Activated gamma-delta T cell treated with anti-CD3 and anti-CD28 coated beads, Interleukin-2, amount 50 U/mL, for 16 hours (primary cell): ENCODE results near the gene PTPRN2.
"Not testable (repeated sequence)": the region's sequence is repeated elsewhere in the genome, so short reads cannot be mapped to it uniquely, and the experiment has no call there.

Source experiments
- DNase-seq: peaks from one replicate; pipeline ENCODE4 v3.0.0-alpha.2; 2020; ENCODE audit warnings: low read depth

PTPRN2 gene

GRCh38 chr7:158516524-158516923 lies 71.1 kb downstream of the PTPRN2 start:
- DNase-seq, result no peak

- DNase-seq, result no peak
Measured at GRCh38 chr7:158512869-158513268, 74.8 kb downstream of the PTPRN2 start.

GRCh38 chr7:158512042-158512441 lies 75.6 kb downstream of the PTPRN2 start:
- DNase-seq, result no peak

GRCh38 chr7:158508802-158509385 lies 78.7 kb downstream of the PTPRN2 start:
- DNase-seq, result no peak

GRCh38 chr7:158508321-158508720 lies 79.3 kb downstream of the PTPRN2 start:
- DNase-seq, result not testable (repeated sequence)

- DNase-seq, result no peak
Measured at GRCh38 chr7:158507917-158508316, 79.7 kb downstream of the PTPRN2 start.

- DNase-seq, result not testable (repeated sequence)
Measured at GRCh38 chr7:158507175-158507574, 80.4 kb downstream of the PTPRN2 start.

GRCh38 chr7:158506626-158507025 lies 81.0 kb downstream of the PTPRN2 start:
- no peak for DNase-seq

- DNase-seq, result no peak
Measured at GRCh38 chr7:158505683-158506082, 81.9 kb downstream of the PTPRN2 start.

- no peak for DNase-seq
Measured at GRCh38 chr7:158502068-158502750, 85.4 kb downstream of the PTPRN2 start.

- no peak for DNase-seq
Measured at GRCh38 chr7:158501393-158502067, 86.1 kb downstream of the PTPRN2 start.

- no peak for DNase-seq
Measured at GRCh38 chr7:158500651-158501052, 87.0 kb downstream of the PTPRN2 start.

- DNase-seq, result no peak
Measured at GRCh38 chr7:158499082-158499455, 88.6 kb downstream of the PTPRN2 start.

GRCh38 chr7:158498443-158499081 lies 89.1 kb downstream of the PTPRN2 start:
- no peak for DNase-seq

- DNase-seq, result no peak
Measured at GRCh38 chr7:158497627-158498026, 90.0 kb downstream of the PTPRN2 start.

- no peak for DNase-seq
Measured at GRCh38 chr7:158495786-158496185, 91.8 kb downstream of the PTPRN2 start.

GRCh38 chr7:158495216-158495615 lies 92.4 kb downstream of the PTPRN2 start:
- no peak for DNase-seq

GRCh38 chr7:158494643-158495042 lies 93.0 kb downstream of the PTPRN2 start:
- no peak for DNase-seq

GRCh38 chr7:158494162-158494586 lies 93.4 kb downstream of the PTPRN2 start:
- no peak for DNase-seq

- no peak for DNase-seq
Measured at GRCh38 chr7:158492367-158492764, 95.3 kb downstream of the PTPRN2 start.

- no peak for DNase-seq
Measured at GRCh38 chr7:158491094-158491493, 96.5 kb downstream of the PTPRN2 start.

GRCh38 chr7:158490171-158490782 lies 97.3 kb downstream of the PTPRN2 start:
- DNase-seq, result no peak
